Measurements from ENCODE around the gene SHC2. TPM values are rescaled to one million over a fixed set of nuclear protein-coding genes. Genes with fewer than 3 reads are reported as not detected.

The SHC2 gene
- total and polyA plus RNA-seq, 9 of the 15 experiments (the other 6 are each of a cell fraction or from before 2014, with no cell fraction given): 0.14 to 0.36 (median 0.17) TPM; not detected in 5

DNA sequence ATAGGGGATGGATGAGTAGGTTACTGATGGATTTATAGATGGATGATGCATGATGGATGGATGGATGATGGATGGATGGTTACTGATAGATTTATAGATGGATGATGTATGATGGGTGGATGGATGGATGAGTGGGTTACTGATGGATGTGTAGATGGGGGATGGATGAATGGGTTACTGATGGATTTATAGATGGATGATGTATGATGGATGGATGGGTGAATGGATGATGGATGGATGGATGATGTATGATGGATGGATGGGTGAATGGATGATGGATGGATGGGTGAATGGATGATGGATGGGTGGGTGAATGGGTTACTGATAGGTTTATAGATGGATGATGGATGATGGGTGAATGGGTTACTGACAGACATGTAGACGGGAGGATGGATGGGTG, 45.5 kb downstream of the SHC2 start (continued):
- TF ChIP-seq, protein P1, sequence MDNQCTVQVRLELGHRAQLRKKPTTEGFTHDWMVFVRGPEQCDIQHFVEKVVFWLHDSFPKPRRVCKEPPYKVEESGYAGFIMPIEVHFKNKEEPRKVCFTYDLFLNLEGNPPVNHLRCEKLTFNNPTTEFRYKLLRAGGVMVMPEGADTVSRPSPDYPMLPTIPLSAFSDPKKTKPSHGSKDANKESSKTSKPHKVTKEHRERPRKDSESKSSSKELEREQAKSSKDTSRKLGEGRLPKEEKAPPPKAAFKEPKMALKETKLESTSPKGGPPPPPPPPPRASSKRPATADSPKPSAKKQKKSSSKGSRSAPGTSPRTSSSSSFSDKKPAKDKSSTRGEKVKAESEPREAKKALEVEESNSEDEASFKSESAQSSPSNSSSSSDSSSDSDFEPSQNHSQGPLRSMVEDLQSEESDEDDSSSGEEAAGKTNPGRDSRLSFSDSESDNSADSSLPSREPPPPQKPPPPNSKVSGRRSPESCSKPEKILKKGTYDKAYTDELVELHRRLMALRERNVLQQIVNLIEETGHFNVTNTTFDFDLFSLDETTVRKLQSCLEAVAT (IDR thresholded peaks at IDR 0.05): peak in 1 of 2 experiments; percentile 22; a peak in 1 of 4 replicates
- peak; percentile 96 for TF ChIP-seq ARHGAP35 (IDR thresholded peaks at IDR 0.05; ENCODE audit: partially characterized antibody)
- TF ChIP-seq, protein P2, sequence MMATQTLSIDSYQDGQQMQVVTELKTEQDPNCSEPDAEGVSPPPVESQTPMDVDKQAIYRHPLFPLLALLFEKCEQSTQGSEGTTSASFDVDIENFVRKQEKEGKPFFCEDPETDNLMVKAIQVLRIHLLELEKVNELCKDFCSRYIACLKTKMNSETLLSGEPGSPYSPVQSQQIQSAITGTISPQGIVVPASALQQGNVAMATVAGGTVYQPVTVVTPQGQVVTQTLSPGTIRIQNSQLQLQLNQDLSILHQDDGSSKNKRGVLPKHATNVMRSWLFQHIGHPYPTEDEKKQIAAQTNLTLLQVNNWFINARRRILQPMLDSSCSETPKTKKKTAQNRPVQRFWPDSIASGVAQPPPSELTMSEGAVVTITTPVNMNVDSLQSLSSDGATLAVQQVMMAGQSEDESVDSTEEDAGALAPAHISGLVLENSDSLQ (IDR thresholded peaks at IDR 0.05): peak; percentile 90
- peak; percentile 28; the same call in 1 of the 2 replicates for TF ChIP-seq LEF1 (IDR thresholded peaks at IDR 0.05)

DNA sequence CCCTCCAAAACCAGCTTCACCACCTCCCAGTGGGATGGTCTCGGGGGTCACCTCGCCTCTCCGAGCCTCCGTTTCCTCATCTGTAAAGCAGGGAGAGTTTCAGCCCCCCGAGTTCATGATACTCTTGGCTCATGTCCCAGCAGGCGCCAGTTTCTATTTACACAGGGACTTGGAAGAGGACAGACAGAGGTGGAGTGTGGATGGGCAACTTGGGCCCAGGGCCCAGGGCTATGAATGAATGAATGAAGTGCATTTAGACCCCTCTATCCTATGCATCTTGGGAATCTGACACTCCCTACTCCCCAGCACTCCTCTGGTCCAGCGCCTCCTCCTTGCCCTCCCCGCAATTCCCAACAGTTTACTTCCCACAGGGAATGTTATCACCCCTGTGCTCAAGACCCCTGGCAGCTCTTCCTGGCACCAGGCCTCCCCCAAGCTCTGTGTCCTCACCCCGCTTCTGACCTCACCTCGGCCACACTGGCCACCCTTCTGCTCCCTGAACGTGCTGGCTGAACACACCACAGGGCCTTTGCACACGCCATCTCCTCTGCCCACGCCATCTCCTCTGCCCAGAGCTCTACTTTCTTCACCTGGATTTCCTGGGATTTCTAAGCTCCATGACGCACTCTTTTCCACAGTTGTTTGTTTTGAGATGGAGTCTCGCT, 46.9 kb downstream of the SHC2 start:
- intact Hi-C loops (cut with micrococcal nuclease) (no loop called here), in situ Hi-C loops (cut with MboI) (no loop called here)
- Histone ChIP-seq H3K36me3 (ENCODE audit: control insufficient read depth, insufficient read depth, low read length) (no peaks in the 10 kb centered on the region), H3K79me2 (ENCODE audit: control insufficient read depth, insufficient read depth, low read length) (no peaks in the 10 kb centered on the region), H3K4me2 (ENCODE audit: insufficient read depth, low read length) (no peak overlapping the region), H3K9ac (ENCODE audit: insufficient read depth in 1 of 2, low read depth in 2 of 2, low read length in 2 of 2) (no peak overlapping the region), H3K9me1 (ENCODE audit: control insufficient read depth, insufficient read depth, low read length) (no peaks in the 10 kb centered on the region), H3K27ac (ENCODE audit: extremely low read depth, low read depth, low read length) (no peak overlapping the region), H3K27me3 (ENCODE audit: control insufficient read depth in 2 of 2, insufficient read depth in 2 of 2, low read length in 2 of 2) (peaks cover 30 to 78% of the 10 kb centered on the region in 2 experiments), H3K4me3 (no peak overlapping the region), H3K4me1 (replicated peaks in 1 of 2; ENCODE audit: control insufficient read depth in 2 of 2, insufficient read depth in 2 of 2, low read length in 2 of 2) (peaks cover 3 to 53% of the 10 kb centered on the region in 2 experiments; a peak in 2 of 5 replicates), H3K9me3 (replicated peaks; ENCODE audit: control insufficient read depth, insufficient read depth, low read depth, low read length) (no peaks in the 10 kb centered on the region), H4K20me1 (replicated peaks; ENCODE audit: control insufficient read depth, insufficient read depth, low read length) (0 out of 2 replicates have a peak, but pooled peaks cover 13% of the 10 kb centered on the region), H2AFZ (ENCODE audit: low read depth, low read length) (no peak overlapping the region)
- ChIA-PET POLR2A (interaction anchor here (0.8 kb wide), 1 partner anchor 74 kb away, joined by 3 read pairs; no protein-coding TSS in a partner anchor), CTCF (ENCODE audit: low intra/inter-chr PET ratio) (no interaction called here)
- BruUV-seq (replicated peaks): no TSS peak
- 8% methylated on average over 15 of the region's 15 CpGs for WGBS (ENCODE audit: insufficient coverage, low coverage, missing lambda C conversion rate)
- DNase-seq (ENCODE audit: extremely low read depth in 1 of 4, low spot score in 3 of 4) (no peak), FAIRE-seq (no peak), ATAC-seq (no peak)
- TF ChIP-seq ESRRA (IDR thresholded peaks at IDR 0.05; ENCODE audit: borderline replicate concordance, low read depth) (no peak), SLC30A9 (CRISPR knock-in tag; IDR thresholded peaks at IDR 0.05) (no peak), RFX5 (IDR thresholded peaks at IDR 0.05; ENCODE audit: low read depth, low read length) (no peak), MAFK (IDR thresholded peaks at IDR 0.05; ENCODE audit: low read length) (no peak), CBX3 (IDR thresholded peaks at IDR 0.05; ENCODE audit: borderline replicate concordance in 1 of 2, low read length in 2 of 2) (no peak), TCF3 (CRISPR knock-in tag; IDR thresholded peaks at IDR 0.05) (no peak), ZNF778 (CRISPR knock-in tag; IDR thresholded peaks at IDR 0.05) (no peak), ZNF444 (CRISPR knock-in tag; IDR thresholded peaks at IDR 0.05) (no peak)
- TF ChIP-seq, protein P3, sequence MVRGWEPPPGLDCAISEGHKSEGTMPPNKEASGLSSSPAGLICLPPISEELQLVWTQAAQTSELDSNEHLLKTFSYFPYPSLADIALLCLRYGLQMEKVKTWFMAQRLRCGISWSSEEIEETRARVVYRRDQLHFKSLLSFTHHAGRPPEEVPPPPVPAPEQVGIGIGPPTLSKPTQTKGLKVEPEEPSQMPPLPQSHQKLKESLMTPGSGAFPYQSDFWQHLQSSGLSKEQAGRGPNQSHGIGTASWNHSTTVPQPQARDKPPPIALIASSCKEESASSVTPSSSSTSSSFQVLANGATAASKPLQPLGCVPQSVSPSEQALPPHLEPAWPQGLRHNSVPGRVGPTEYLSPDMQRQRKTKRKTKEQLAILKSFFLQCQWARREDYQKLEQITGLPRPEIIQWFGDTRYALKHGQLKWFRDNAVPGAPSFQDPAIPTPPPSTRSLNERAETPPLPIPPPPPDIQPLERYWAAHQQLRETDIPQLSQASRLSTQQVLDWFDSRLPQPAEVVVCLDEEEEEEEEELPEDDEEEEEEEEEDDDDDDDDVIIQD (CRISPR knock-in tag; IDR thresholded peaks at IDR 0.05): no peak
- TF ChIP-seq, protein P4, sequence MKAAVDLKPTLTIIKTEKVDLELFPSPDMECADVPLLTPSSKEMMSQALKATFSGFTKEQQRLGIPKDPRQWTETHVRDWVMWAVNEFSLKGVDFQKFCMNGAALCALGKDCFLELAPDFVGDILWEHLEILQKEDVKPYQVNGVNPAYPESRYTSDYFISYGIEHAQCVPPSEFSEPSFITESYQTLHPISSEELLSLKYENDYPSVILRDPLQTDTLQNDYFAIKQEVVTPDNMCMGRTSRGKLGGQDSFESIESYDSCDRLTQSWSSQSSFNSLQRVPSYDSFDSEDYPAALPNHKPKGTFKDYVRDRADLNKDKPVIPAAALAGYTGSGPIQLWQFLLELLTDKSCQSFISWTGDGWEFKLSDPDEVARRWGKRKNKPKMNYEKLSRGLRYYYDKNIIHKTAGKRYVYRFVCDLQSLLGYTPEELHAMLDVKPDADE (conservative IDR thresholded peaks at IDR 0.05; ENCODE audit: control insufficient read depth, low read depth, low read length): no peak
- TF ChIP-seq, protein P5, sequence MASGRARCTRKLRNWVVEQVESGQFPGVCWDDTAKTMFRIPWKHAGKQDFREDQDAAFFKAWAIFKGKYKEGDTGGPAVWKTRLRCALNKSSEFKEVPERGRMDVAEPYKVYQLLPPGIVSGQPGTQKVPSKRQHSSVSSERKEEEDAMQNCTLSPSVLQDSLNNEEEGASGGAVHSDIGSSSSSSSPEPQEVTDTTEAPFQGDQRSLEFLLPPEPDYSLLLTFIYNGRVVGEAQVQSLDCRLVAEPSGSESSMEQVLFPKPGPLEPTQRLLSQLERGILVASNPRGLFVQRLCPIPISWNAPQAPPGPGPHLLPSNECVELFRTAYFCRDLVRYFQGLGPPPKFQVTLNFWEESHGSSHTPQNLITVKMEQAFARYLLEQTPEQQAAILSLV (tag; IDR thresholded peaks at IDR 0.05): no peak

All from K562 (cell line).